HFF-Myc (cell line): ENCODE data around the gene ITPR3.

Experiments used
- DNase-seq: peaks from one replicate; pipeline ENCODE4 v3.0.0-alpha.2; 2011; ENCODE audit warnings: low read depth; ENCODE audit errors: extremely low read depth
- H3K4me3 ChIP-seq: replicated peaks from 2 replicates; pipeline ENCODE4 v1.5.1; 2011; ENCODE audit warnings: low read depth, mild to moderate bottlenecking, control low read depth, low read length
- CTCF ChIP-seq: IDR thresholded peaks from 2 replicates; pipeline ENCODE4 v1.5.1; 2012; ENCODE audit warnings: mild to moderate bottlenecking, low read depth, low read length, control low read depth; ENCODE audit errors: missing control alignments

Gene ITPR3

GRCh38 chr6:33737267-33738026 lies 116.3 kb downstream of the ITPR3 start:
- H3K4me3 ChIP-seq = no peak overlapping the region
- DNase-seq = no peak
- TF ChIP-seq CTCF = no peak

- no peak for TF ChIP-seq CTCF
- DNase-seq = no peak
- H3K4me3 ChIP-seq = no peak overlapping the region
Observed at GRCh38 chr6:33738153-33738552, 117.0 kb downstream of the ITPR3 start.

GRCh38 chr6:33738879-33739278 lies 117.8 kb downstream of the ITPR3 start:
- DNase-seq = no peak
- TF ChIP-seq CTCF = no peak
- H3K4me3 ChIP-seq = no peak overlapping the region

GRCh38 chr6:33739571-33739970 lies 118.4 kb downstream of the ITPR3 start:
- no peak for TF ChIP-seq CTCF
- no peak overlapping the region for H3K4me3 ChIP-seq
- DNase-seq = no peak

GRCh38 chr6:33740204-33740608 lies 119.1 kb downstream of the ITPR3 start:
- no peak for DNase-seq
- H3K4me3 ChIP-seq = no peak overlapping the region

GRCh38 chr6:33740794-33741193 lies 119.7 kb downstream of the ITPR3 start:
- no peak for DNase-seq
- no peak for TF ChIP-seq CTCF
- no peak overlapping the region for H3K4me3 ChIP-seq

More at GRCh38 chr6:33740204-33740608, 119.1 kb downstream of the ITPR3 start:
- TF ChIP-seq CTCF = no peak

GRCh38 chr6:33742092-33742491 lies 121.0 kb downstream of the ITPR3 start:
- TF ChIP-seq CTCF = no peak
- no peak for DNase-seq
- no peak overlapping the region for H3K4me3 ChIP-seq
